HepG2 (cell line): ENCODE data around the gene OTOP1. TPM values are rescaled to one million over a fixed set of nuclear protein-coding genes. Genes with fewer than 3 reads are reported as not detected.

Experiments used
- BRCA1 ChIP-seq: sonication (generic); formaldehyde crosslinking; IDR thresholded peaks from 2 replicates; pipeline ENCODE4 v1.4.0; 2020; ENCODE audit warnings: missing genetic modification reagents
- DR1 ChIP-seq: sonication (generic); formaldehyde crosslinking; IDR thresholded peaks from 2 replicates; pipeline ENCODE4 v1.8.0; 2021; ENCODE audit warnings: mild to moderate bottlenecking, missing genetic modification reagents, inconsistent platforms
- GABPB1 ChIP-seq: IDR thresholded peaks from 2 replicates; pipeline ENCODE4 v1.6.1; 2016; ENCODE audit warnings: mild to moderate bottlenecking, missing genetic modification reagents, moderate library complexity, missing compliant biosample characterization
- HOXA9 ChIP-seq: sonication (generic); formaldehyde crosslinking; IDR thresholded peaks from 2 replicates; pipeline ENCODE4 v1.8.1; 2022; ENCODE audit warnings: missing genetic modification reagents, mild to moderate bottlenecking, moderate library complexity, borderline replicate concordance
- PRDM15 ChIP-seq: sonication (generic); formaldehyde crosslinking; IDR thresholded peaks from 2 replicates; pipeline ENCODE4 v1.4.0; 2020; ENCODE audit warnings: missing genetic modification reagents
- SP4 ChIP-seq: sonication (generic); formaldehyde crosslinking; IDR thresholded peaks from 2 replicates; pipeline ENCODE4 v1.8.1; 2023; ENCODE audit warnings: mild to moderate bottlenecking, missing genetic modification reagents
- SRF ChIP-seq: IDR thresholded peaks from 2 replicates; pipeline ENCODE4 v1.6.1; 2011; ENCODE audit warnings: mild to moderate bottlenecking, low read depth, low read length, moderate library complexity
- XRCC5 ChIP-seq: fragments of 200-400 bp; formaldehyde crosslinking; optimal IDR thresholded peaks from 2 replicates; pipeline ENCODE3; 2017; ENCODE audit warnings: mild to moderate bottlenecking, low read length
- ZBTB25 ChIP-seq: IDR thresholded peaks from 2 replicates; pipeline ENCODE4 v1.6.1; 2018; ENCODE audit warnings: missing genetic modification reagents
- ZNF101 ChIP-seq: sonication (generic); formaldehyde crosslinking; IDR thresholded peaks from 2 replicates; pipeline ENCODE4 v1.4.0; 2020; ENCODE audit warnings: mild to moderate bottlenecking, low read depth, missing genetic modification reagents, borderline replicate concordance
- ZNF646 ChIP-seq: sonication (generic); formaldehyde crosslinking; IDR thresholded peaks from 2 replicates; pipeline ENCODE4 v1.9.0; 2021; ENCODE audit warnings: mild to moderate bottlenecking, missing genetic modification reagents
- ZNF710 ChIP-seq: sonication (generic); formaldehyde crosslinking; IDR thresholded peaks from 2 replicates; pipeline ENCODE4 v1.5.0; 2020; ENCODE audit warnings: mild to moderate bottlenecking, missing genetic modification reagents, borderline replicate concordance
- polyA plus RNA-seq, 8 experiments: library from polyadenylated mRNA; depleted of rRNA in 3 of 8; stranded (reverse) in 7 of 8; unstranded in 1 of 8; fragments of >200 nt; fragmentation: Illumina TruSeq in 4 of 8; extraction: Trizol in 4 of 8; gene quantifications; 2 replicates each; pipeline versions ENCODE4 v1.2.1 to v1.2.3, GENCODE V29; 2011 to 2016; ENCODE audit warnings: low read depth in 4 of 8, missing spikeins in 1 of 8, mixed read lengths in 1 of 8; ENCODE audit not compliant: insufficient read depth in 1 of 8
- total RNA-seq, 5 experiments: library from RNA; depleted of rRNA; stranded (reverse); fragments of >200 nt; fragmentation: Illumina TruSeq; extraction: Trizol; gene quantifications; 2 replicates each; pipeline ENCODE4 v1.2.3, GENCODE V29; 2016; ENCODE audit warnings: low read depth in 1 of 5

Gene OTOP1
- total and polyA plus RNA-seq, 2 of the 13 experiments (the other 11 are each of a cell fraction or from before 2014, with no cell fraction given): not detected

- no peak for TF ChIP-seq ZNF646 (CRISPR knock-in tag)
- TF ChIP-seq ZNF101 (CRISPR knock-in tag): no peak
- TF ChIP-seq PRDM15 (CRISPR knock-in tag): no peak
- TF ChIP-seq GABPB1: no peak
- TF ChIP-seq HOXA9: no peak
- no peak for TF ChIP-seq ZBTB25 (CRISPR knock-in tag)
- no peak for TF ChIP-seq SRF
- TF ChIP-seq BRCA1: no peak
- TF ChIP-seq DR1 (CRISPR knock-in tag): no peak
- no peak for TF ChIP-seq SP4 (CRISPR knock-in tag)
- no peak for TF ChIP-seq ZNF710 (CRISPR knock-in tag)
- no peak for TF ChIP-seq XRCC5
- TF ChIP-seq, all 625 proteins: peak for 0
Observed at GRCh38 chr4:4270529-4270928, 43.8 kb upstream of the OTOP1 start (continued).
